Measurements from ENCODE around the gene TTC34. TPM values are rescaled to one million over a fixed set of nuclear protein-coding genes. Genes with fewer than 3 reads are reported as not detected.

The TTC34 gene
- total and polyA plus RNA-seq, 9 of the 15 experiments (the other 6 are each of a cell fraction or from before 2014, with no cell fraction given), result 0.03 to 0.38 (median 0.05) TPM; not detected in 2

- POLR2A ChIA-PET, result no interaction called here
- H4K20me1 ChIP-seq (replicated peaks; ENCODE audit: control insufficient read depth, insufficient read depth, low read length), result no peaks in the 10 kb centered on the region
- no peak for FAIRE-seq
- peaks cover 0 to 26% of the 10 kb centered on the region in 2 experiments; a peak in 1 of 5 replicates for H3K4me1 ChIP-seq (replicated peaks in 1 of 2; ENCODE audit: control insufficient read depth in 2 of 2, insufficient read depth in 2 of 2, low read length in 2 of 2)
- H3K27me3 ChIP-seq (ENCODE audit: control insufficient read depth in 2 of 2, insufficient read depth in 2 of 2, low read length in 2 of 2), result peaks cover 0 to 3% of the 10 kb centered on the region in 2 experiments; a peak in 1 of 5 replicates
- no TSS peak for BruUV-seq (replicated peaks)
- no peak overlapping the region for H3K4me2 ChIP-seq (ENCODE audit: insufficient read depth, low read length)
- CTCF ChIA-PET (ENCODE audit: low intra/inter-chr PET ratio), result interaction anchor here (0.5 kb wide), 1 partner anchor 114 kb away, joined by 8 read pairs; no protein-coding TSS in a partner anchor
- ATAC-seq, result no peak
- in situ Hi-C loops (cut with MboI) (loop anchor here (5.0 kb wide), 2 partner anchors 375 to 690 kb away; no protein-coding TSS in a partner anchor), intact Hi-C loops (cut with micrococcal nuclease) (no loop called here)
- no peak overlapping the region for H3K4me3 ChIP-seq
- no peak overlapping the region for H2AFZ ChIP-seq (ENCODE audit: low read depth, low read length)
- H3K36me3 ChIP-seq (ENCODE audit: control insufficient read depth, insufficient read depth, low read length), result no peaks in the 10 kb centered on the region
- no peaks in the 10 kb centered on the region for H3K9me1 ChIP-seq (ENCODE audit: control insufficient read depth, insufficient read depth, low read length)
- H3K9me3 ChIP-seq (replicated peaks; ENCODE audit: control insufficient read depth, insufficient read depth, low read depth, low read length), result no peaks in the 10 kb centered on the region
- no peak overlapping the region for H3K27ac ChIP-seq (ENCODE audit: extremely low read depth, low read depth, low read length)
- H3K79me2 ChIP-seq (ENCODE audit: control insufficient read depth, insufficient read depth, low read length), result no peaks in the 10 kb centered on the region
- no peak overlapping the region for H3K9ac ChIP-seq (ENCODE audit: insufficient read depth in 1 of 2, low read depth in 2 of 2, low read length in 2 of 2)
- no peak for DNase-seq (ENCODE audit: extremely low read depth in 1 of 4, low spot score in 3 of 4)
- 0% methylated on average over 4 of the region's 6 CpGs for WGBS (ENCODE audit: insufficient coverage, low coverage, missing lambda C conversion rate)
- TF ChIP-seq MCM7 (IDR thresholded peaks at IDR 0.05) (no peak), TCFL5 (CRISPR knock-in tag; conservative IDR thresholded peaks at IDR 0.05) (no peak), ZBTB17 (CRISPR knock-in tag; IDR thresholded peaks at IDR 0.05) (no peak), GATAD2A (IDR thresholded peaks at IDR 0.05) (no peak), ZNF766 (CRISPR knock-in tag; conservative IDR thresholded peaks at IDR 0.05) (no peak), STAT5A (IDR thresholded peaks at IDR 0.05; ENCODE audit: borderline replicate concordance, low read length) (no peak), BRF1 (IDR thresholded peaks at IDR 0.05; ENCODE audit: borderline replicate concordance, extremely low read depth, insufficient read length) (no peak), SRSF1 (IDR thresholded peaks at IDR 0.05; ENCODE audit: low read depth, low read length) (no peak), TCF7 (IDR thresholded peaks at IDR 0.05; ENCODE audit: borderline replicate concordance) (no peak), ETV5 (CRISPR knock-in tag; IDR thresholded peaks at IDR 0.05; ENCODE audit: low read depth) (no peak), RBM14 (IDR thresholded peaks at IDR 0.05; ENCODE audit: borderline replicate concordance, insufficient read depth, low read depth, low read length) (no peak), RB1 (IDR thresholded peaks at IDR 0.05; ENCODE audit: low read depth) (no peak), ZHX1 (conservative IDR thresholded peaks at IDR 0.05; ENCODE audit: low read length) (no peak)
- TF ChIP-seq, protein P1, sequence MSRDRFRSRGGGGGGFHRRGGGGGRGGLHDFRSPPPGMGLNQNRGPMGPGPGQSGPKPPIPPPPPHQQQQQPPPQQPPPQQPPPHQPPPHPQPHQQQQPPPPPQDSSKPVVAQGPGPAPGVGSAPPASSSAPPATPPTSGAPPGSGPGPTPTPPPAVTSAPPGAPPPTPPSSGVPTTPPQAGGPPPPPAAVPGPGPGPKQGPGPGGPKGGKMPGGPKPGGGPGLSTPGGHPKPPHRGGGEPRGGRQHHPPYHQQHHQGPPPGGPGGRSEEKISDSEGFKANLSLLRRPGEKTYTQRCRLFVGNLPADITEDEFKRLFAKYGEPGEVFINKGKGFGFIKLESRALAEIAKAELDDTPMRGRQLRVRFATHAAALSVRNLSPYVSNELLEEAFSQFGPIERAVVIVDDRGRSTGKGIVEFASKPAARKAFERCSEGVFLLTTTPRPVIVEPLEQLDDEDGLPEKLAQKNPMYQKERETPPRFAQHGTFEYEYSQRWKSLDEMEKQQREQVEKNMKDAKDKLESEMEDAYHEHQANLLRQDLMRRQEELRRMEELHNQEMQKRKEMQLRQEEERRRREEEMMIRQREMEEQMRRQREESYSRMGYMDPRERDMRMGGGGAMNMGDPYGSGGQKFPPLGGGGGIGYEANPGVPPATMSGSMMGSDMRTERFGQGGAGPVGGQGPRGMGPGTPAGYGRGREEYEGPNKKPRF (IDR thresholded peaks at IDR 0.05; ENCODE audit: low read depth, low read length), result no peak
Measured at GRCh38 chr1:2797741-2798016, 3.8 kb downstream of the TTC34 start.
